GM12864 (cell line): Measurements from ENCODE around the gene ANTXR2.

ENCODE experiments used
- DNase-seq: peaks from one replicate; pipeline ENCODE4 v3.0.0-alpha.2; 2011; ENCODE audit warnings: low read depth
- H3K4me3 ChIP-seq: 2 replicates; pipeline ENCODE4 v1.5.1; 2011; ENCODE audit warnings: mild to moderate bottlenecking, low read depth, low read length, control low read depth
- TF ChIP-seq, protein P1 (sequence below): IDR thresholded peaks from 2 replicates; pipeline ENCODE4 v1.5.1; 2011; ENCODE audit warnings: low read depth, mild to moderate bottlenecking, moderate library complexity, low read length, control low read depth, inconsistent platforms; ENCODE audit errors: missing control alignments

ANTXR2 gene

GRCh38 chr4:79982601-79983322 is 90.3 kb downstream of the ANTXR2 start:
- DNase-seq = no peak
- no peak overlapping the region for H3K4me3 ChIP-seq
- TF ChIP-seq, protein P1, sequence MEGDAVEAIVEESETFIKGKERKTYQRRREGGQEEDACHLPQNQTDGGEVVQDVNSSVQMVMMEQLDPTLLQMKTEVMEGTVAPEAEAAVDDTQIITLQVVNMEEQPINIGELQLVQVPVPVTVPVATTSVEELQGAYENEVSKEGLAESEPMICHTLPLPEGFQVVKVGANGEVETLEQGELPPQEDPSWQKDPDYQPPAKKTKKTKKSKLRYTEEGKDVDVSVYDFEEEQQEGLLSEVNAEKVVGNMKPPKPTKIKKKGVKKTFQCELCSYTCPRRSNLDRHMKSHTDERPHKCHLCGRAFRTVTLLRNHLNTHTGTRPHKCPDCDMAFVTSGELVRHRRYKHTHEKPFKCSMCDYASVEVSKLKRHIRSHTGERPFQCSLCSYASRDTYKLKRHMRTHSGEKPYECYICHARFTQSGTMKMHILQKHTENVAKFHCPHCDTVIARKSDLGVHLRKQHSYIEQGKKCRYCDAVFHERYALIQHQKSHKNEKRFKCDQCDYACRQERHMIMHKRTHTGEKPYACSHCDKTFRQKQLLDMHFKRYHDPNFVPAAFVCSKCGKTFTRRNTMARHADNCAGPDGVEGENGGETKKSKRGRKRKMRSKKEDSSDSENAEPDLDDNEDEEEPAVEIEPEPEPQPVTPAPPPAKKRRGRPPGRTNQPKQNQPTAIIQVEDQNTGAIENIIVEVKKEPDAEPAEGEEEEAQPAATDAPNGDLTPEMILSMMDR = no peak

DNA sequence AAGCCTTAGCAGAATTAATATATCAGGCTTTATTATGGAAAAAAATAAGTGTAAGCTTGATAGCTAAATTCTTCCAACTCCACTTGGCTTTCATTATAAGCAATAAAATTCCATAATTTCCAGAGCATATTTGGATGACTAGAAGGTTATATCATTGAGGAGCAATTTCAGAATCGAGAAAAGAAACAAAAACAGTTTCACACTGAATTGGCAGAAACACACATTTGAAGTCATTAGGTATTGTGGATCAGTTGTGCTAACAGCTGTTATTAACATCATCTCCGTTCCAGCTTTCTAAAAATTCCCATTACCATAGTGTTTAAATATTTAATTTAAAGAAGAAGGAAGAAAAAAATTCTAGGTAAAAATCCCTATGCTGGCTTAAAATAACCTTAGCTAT is 92.6 kb downstream of the ANTXR2 start:
- TF ChIP-seq, protein P1 = no peak
- no peak for DNase-seq
- H3K4me3 ChIP-seq = no peak overlapping the region

GRCh38 chr4:79979785-79980437 is 93.1 kb downstream of the ANTXR2 start:
- no peak overlapping the region for H3K4me3 ChIP-seq
- TF ChIP-seq, protein P1 = no peak
- DNase-seq = no peak

GRCh38 chr4:79977131-79977840 is 95.7 kb downstream of the ANTXR2 start:
- DNase-seq = no peak
- no peak overlapping the region for H3K4me3 ChIP-seq
- TF ChIP-seq, protein P1 = no peak

DNA sequence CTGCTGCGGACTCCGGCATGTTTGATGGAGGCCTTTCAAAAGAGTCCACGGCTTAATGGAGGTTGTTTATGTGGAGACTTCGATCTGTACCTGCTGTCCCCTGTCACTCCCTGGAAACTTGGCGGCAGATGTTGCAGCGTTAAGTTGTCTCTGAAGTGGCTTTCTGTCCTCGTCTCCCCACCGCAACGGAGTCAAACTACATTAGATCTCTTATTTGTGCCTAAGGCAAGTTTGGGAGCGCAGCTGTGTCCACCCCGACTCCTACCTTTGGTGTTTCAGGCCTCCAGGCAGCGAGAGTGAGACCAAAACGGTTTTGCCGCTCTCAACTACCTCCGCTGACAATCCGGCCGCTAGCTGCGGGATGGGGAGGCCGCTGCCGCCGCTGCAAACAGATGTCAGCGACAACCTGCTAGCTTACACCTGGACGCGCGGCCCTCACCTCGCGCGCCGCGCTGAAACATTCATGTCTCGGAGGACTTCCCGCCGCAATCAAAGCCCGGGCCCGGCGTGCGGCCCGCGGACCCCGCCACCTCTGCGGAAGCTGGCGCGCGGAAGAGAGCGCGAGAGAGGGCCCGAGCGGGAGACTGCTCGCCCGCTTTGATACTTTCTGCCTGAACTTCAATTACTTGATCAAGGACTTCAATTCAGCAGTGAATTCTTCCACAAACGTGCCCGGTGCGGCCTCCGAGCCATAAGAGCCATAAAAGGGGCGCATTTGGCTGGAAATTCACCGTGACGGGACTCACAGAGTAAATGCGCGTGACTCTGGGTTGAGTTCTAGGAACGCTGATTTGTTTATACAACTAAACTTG is 108.4 kb downstream of the ANTXR2 start:
- TF ChIP-seq, protein P1 = no peak
- DNase-seq = no peak
- no peak overlapping the region for H3K4me3 ChIP-seq

DNA sequence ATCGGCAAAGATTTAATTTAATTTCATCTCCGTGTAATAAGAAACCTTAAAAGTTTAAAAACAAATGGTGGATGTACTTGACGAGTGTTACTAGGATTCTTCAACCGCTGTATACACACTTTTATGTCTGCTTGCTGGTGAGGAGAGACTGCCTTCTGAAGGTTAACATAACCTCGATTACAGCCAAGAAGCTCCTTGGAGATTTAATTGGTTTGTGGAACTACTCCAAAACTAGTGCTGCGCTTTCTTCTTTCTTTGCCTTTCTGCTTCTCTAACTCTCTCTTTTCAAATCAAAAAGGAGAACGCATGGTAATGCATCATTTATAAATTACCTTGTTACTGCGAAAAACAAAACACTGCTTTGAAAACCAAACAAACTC is 109.0 kb downstream of the ANTXR2 start:
- TF ChIP-seq, protein P1 = no peak
- no peak for DNase-seq
- H3K4me3 ChIP-seq = no peak overlapping the region
